Brain pericyte (primary cell): ENCODE measurements around the gene RGS6.

Source experiments
- DNase-seq: peaks from one replicate; pipeline ENCODE4 v3.0.0-alpha.2; 2012; ENCODE audit warnings: low read depth, low spot score

RGS6 gene

DNA sequence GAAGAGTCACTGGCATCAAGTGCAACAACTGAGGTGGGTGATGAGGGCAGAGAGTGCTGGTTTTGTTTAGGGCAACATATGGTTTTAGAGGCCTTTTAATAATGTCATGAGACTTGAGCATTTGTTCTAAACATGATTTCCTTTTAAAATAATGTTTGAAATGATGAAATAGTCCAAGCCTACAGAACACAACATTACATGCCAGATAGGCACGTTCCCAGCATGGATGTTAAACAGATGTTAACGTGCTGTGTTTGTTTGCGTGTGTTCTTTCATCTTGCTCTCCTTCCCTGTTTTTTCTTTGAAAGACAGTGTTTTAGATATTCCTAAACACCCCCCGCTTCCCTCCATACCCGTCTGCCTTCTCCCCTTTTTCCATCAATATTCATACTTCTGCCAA lies 82.3 kb downstream of the RGS6 start:
- no peak for DNase-seq

DNA sequence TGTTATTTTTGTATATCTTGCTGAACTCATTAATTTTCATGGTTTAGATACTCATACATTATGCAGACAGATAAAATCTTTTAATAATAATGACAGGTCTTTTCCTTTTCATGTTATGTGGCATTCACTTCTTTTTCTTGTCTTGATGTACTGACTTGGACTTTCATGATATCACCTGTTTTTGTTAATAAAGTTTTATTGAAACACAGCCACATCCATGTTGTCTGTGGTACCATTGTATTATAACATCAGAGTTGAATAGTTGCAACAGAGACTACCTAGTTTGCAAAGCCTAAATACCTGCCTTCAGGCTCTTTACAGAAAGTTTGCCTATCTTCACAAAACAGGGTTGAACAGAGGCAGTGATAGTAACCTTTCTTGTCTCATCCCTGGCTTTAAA lies 85.1 kb downstream of the RGS6 start:
- DNase-seq, result no peak

DNA sequence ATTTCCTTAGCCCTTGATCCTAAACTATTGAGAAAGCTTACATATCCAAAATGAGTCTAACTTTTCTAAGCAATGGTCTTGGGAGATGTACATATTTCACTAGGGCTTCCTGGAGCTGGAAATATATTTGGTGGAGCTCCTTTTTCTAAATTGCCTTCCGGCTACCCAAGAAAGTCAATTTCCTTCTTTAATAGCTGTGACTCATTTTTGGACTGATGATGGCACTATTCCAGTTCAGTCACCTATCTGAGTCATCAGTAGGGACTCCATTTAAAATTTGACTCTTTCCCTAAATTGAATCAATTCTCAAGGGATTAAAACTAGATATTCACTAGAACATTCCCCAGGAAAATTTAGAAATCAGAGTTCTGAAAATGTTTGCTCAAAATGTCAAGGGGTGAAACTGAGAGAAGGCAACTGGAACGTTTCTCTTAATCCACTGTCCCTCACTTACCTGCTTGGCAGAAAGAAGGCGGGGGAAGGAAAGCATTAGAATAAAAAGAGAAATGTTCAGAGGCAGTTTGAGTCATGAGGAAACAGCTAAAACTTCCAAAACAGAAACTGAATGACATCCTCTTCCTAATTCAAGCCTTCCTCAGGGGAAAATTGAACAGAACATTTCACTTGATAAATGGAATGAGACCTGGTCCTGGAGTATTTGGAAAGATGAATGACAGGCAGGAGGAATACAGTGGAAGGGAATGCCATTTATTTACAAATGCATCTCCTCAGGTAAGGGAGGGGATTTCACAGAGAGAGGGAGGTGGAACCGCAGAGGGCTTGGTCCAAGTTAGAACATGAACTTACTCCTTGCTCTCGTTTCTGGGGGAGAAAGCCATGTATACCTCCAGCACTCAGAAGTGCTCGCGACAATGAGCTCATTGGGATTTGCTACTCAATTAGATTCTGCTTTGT lies 91.2 kb downstream of the RGS6 start:
- no peak for DNase-seq

DNA sequence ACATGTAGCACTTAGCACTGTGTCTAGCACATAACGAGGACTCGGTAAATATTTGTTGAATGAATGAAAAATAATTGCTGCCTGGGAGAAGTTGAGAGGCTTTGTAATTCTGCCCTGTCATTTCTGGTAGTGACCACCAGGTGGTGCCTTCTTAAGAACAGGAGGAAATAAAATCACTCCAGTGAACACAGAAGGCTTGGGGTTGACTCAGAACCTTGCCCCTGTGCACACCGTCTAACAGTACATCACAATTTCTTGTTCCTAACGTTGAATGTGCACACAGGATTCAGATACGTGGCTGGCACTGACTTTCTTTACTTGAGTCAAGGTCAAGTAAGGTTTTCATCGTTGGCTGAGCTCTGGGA lies 91.8 kb downstream of the RGS6 start:
- DNase-seq, result no peak

DNA sequence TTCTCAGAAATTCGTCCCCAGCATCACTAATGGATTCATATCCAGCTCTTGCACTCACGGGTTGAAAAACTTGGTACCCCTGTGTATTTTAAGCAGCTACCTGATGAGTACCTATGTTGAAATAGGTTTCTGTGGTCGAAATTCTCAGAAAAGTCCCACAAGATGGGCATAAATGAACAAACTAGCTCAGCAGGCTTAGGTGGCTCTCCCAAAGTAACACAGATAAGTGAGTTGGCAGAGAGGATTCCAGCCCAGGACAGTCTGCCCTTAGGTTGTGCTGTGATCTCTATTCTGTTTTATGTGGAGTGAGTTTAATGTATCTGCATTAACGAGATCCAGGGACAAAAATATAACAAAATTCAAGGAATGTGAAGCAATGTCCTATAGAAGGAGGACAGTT lies 92.3 kb downstream of the RGS6 start:
- no peak for DNase-seq

DNA sequence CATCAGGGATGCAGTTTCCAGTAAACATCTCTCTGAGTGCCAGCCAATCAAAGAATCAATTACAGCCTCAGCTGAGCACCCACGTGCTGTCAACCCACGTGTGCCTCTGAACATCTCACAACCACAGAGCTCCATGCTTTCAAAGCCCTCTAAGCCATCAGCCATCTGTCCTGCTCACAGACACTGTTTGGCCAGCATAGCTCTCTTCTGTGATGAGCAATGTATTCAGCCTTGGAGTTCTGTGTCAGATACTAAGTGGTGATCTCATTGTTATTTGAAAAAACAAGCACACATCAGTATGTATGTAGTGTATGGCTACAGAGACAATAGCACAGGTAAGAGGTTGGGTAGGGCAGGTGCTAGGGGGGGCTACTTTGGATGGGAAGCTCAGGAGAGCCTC lies 94.3 kb downstream of the RGS6 start:
- no peak for DNase-seq

DNA sequence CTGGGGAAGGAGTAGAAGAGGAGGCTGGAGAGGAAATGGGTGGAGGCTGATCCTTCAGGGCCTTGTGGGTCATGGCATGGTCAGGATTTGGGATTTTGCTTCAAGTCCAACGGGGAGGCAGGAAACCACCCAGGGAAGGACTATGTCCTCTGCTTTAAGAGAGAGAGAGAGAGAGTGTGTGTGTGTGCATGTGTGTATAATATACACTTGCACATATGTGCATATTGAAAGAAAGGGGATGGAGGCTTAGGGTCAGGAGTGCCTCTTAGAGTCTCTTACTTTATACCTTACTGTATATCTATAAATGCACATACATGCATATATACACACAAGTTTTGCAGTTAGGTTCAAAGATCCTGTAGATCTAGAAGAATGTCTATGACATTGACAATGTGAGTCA lies 94.8 kb downstream of the RGS6 start:
- DNase-seq, result no peak

DNA sequence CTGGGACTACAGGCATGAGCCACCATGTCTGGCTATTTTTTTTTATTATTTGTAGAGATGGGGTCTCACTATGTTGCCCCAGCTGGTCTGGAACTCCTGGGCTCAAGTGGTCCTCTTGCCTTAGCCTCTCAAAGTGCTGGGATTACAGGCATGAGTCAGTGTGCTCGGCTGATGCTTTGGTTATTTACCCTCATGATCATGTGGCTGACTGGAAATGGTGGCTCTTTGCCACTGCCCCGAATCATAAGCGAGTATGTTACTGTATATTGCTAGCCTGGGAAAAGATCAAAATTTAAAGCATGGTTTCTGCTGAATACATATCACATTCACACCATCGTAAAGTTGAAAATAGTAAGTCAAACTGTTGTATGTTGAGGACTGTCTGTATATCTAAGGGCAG lies 101.1 kb downstream of the RGS6 start:
- DNase-seq, result no peak

DNA sequence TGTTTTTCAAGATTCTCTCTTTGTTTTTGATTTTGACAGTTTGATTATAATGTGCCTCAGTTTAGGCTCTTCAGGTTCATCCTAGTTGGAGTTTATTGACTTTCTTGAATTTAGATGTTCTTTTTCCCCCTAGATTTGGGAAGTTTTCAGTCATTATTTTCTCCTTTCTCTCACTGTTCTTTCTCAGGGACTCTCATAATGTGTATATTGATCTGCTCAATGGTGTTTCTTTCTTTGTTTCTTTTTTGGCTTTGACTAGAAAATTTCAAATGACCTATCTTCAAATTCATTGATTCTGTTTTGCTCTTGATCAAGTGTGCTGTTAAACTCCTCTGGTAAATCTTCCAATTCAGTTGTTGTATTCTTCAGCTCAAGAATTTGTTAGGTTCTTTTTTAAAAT lies 108.3 kb downstream of the RGS6 start:
- DNase-seq, result no peak

DNA sequence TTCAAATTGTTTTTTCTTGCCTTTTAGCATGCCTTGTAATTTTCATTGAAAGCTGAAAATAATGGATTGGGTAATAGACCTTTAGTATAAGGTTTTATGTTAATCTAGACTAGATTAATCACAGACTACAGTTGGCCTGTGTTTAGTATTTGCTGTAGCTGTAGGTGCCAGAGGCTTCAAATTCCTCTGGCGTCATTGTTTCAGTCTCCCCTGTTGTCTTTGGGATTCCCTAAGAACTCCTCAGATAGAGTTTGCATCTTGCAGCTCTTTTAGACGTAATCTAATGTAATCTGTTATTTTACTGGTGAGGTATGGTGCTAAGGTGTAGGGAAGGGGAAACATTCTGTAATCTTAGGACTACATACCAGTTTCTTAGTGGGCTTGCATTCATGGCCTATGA lies 113.0 kb downstream of the RGS6 start:
- DNase-seq, result no peak

DNA sequence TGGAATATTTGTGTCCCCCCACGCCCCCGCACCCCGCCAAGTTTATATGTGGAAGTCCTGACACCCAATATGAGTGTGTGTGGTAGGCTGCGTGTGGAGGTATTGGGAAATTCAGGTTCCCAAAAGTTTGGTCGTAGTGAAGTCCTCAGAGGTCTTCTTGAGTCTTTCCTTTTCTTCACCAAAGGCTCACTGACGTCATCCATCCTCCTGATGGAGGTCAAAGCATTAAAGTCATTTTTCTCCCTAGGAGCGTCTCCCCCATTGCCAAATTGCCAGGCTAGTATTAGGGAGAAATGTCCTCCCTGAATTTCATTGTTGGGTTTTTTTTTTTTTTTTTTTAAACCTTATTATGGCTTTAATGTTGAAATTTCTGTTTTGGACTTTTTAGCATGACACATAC lies 113.7 kb downstream of the RGS6 start:
- no peak for DNase-seq

DNA sequence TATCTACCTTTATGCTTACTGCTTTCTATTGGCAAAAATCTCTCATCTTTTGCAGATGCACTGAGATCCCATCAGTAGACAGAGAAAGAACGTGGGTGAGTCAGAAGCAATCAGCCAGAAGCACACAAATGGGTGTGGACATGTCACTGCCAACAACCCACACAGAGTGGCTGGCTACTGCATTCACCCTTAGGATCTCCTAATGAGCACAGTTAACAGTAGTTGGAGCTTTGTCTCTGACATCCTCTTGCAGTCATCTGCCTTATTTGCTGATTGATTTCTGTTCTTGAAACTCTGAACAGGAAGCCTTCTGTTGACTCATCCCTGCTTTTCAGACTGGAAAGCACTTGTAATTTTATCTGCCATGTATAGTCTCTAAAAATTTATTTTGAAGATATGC lies 117.2 kb downstream of the RGS6 start:
- DNase-seq, result no peak

DNA sequence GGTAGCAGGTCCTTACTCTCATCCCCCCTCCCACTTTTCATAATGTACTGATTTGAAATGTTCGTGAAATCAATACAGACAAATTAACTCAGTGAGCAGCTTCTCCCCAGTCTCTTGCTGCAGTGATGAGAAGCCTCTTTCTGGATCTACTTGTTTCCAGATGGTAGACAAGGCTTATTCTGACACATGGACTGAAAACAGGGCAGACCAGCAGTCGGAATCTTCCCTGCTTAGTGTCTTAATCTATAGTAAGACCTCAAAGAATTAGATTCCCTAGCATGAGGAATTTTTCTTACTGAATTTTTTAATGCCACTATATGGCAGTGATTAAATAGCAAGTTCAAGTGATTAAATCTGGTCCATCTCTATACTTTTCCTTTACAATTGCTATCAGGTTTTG lies 120.1 kb downstream of the RGS6 start:
- DNase-seq, result no peak

DNA sequence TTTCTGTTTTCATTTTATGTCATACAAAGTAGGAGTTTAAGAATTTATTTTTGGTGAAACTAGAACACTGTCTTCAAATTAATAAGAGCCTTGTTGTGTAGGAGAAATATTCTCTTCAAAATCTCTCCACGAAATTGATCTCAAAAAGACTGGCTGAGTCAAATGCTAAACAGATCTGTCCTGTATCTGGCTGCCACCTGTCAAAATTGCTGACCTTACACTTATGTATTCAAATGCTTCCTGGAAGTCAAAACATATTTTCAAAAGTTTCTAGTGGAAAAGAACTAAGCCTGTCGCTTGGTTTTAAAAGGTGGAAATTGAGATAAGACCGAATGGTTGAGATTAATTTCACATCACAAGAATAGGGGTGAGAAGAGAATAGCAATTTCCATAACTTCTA lies 121.4 kb downstream of the RGS6 start:
- no peak for DNase-seq

DNA sequence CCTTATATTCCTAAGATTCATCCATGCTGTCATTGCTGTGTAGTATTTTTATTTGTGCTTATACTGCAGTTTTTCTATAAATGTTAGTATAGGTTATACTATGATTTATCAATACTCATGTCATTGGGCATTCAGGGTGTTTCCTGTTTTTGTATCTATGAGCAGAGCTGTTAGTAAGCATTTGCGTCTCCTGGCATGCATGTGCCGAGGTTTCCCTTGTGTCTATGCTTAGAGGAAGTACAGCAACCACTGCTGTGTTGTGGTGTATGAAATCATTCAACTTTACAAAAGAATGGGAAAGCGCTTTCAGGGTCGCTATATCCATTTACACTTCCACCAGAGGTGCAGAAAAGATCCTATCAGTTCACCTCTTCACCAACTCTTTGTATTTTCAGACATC lies 122.7 kb downstream of the RGS6 start:
- no peak for DNase-seq

DNA sequence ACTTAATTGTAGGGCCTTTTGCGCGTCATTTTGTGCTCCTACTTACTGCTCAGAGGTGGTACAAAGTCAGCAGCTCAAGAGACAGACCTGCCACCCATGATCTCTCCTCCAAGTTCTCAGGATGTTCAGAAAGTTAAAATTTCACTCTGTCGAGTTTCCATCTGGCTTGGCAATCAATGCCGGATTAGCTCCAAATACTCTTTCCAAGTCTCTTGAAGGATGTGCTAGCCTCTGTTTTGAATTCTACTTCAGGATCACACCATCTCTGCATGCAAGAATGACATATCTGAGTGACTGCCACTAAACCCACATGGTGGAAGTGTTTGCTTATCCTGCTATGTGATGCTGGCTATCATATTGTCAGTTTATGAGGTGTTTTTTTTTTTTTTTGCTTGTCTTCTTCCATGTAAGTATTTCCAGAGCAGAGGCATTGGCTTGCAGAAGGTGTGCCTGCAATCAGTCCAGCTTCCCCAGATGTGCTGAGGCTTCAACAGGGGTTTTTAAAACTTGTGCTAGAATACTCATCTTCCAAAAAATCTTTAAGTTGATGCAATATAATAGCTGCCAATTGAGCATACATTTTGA lies 125.6 kb downstream of the RGS6 start:
- DNase-seq, result no peak

DNA sequence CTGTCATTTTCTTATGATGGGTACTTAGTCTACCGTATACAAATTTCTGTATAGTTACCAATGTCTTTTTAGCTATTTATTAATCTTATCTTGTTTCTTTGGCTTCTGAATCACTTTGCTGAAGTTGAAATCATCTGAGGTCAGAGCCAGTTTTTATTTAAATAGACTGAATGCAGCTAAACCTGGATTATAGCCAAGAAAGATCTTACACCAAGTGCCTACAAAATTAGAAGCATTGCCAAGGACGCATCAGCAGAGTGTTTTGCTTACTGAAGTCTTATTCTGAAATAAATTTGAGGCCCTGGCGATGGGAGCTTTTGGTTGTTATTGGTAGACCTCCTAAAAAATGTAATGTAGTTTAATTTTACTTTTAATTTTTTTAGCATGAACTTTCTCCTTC lies 128.2 kb downstream of the RGS6 start:
- DNase-seq, result no peak

DNA sequence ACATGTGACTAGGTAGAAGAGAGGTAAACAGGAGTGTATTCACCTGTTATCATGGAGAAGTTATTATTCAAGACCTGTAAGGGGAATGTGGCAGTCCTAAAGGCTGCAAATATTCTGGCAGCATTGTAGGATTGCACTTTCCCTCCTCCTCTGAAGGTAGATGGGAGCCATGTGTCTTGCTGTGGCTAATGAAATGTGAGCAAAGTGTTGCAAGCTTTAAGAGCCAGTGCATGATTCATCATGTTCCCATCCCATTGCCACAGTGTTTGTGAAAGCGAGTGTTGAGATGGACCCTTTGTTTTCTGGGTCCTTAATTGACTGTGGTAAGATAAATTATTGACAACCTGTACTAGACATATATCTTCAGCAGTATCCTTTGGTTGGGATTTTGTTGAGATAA lies 128.7 kb downstream of the RGS6 start:
- no peak for DNase-seq

DNA sequence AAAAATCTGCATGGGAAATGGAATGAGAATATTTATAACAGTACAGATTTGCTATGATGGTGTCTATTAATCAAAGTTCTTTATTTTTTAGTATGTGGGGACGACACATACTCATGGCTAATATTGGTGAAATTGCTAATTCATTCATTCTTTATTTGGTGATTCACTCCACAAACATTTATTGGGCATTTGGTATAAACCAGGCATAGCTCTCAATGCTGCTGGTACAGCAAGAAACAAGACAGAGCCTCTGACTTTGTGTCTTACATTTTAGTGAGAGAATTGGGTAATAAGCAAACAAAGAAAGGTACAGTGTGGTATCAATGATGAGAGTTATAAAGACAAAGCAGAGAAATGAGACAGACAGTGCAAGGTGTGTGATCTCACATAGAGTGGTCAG lies 129.5 kb downstream of the RGS6 start:
- DNase-seq, result no peak

DNA sequence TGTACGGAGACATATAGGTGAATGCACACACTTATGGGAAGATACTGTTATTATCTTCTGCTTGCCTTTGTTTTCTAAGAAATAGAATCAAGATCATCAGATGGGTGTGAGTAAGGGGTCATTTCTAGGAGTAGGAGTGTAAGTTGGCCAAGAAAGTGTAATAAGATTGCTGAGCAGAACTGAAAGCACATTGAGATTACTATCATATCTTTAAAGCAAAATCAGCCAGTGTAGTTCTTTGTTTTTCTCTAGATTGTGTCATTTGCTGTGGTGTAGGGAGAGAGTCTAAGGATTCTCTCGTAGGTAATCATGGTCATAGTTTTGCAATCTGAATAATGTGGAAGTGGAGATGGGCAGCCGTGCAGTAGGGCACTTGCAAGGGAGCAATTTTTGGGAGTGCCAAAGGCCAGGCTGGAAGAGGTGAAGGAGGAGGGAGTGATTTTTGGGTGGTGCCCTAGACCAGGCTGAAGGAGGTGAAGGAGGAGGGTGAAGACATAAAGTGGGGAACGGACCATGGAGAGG lies 131.6 kb downstream of the RGS6 start:
- DNase-seq, result no peak

DNA sequence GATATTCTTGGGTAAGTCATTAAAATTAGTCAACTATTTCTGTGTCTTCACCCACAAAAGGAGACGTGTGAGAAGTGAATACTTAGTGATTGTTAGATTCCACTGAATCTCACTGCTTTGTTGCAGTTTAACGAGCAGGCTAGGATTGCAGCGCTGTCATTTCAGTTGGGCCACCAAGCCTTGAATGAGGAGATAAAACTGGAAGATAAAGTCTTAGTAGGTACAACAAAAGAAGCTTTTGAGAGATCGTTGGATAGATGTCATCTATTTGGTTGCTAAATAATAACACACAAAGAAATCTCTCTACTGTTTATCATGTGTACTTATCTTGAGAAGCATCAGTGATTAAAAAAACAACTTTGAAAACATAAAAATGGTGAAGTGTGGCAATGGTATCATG lies 132.3 kb downstream of the RGS6 start:
- DNase-seq, result no peak

DNA sequence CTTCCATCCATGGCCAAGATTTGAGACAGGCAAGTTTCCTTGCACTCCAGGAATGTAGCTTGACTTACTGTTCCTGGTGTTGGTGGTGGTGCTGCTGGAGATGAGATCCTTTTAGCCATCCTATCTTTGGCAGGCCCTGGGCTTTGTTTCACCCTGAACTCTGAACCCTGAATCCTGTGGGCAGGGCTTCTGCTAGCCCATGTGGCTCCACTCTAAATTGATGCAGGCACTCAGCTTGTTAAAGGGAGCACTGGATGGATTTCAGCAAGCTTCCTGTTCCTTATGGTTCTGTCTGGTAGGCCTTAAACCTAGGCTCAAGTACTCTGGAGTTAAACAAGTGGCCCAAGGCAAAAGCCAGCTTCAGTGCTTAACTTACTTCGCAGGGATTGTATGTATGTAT lies 138.2 kb downstream of the RGS6 start:
- DNase-seq, result no peak

DNA sequence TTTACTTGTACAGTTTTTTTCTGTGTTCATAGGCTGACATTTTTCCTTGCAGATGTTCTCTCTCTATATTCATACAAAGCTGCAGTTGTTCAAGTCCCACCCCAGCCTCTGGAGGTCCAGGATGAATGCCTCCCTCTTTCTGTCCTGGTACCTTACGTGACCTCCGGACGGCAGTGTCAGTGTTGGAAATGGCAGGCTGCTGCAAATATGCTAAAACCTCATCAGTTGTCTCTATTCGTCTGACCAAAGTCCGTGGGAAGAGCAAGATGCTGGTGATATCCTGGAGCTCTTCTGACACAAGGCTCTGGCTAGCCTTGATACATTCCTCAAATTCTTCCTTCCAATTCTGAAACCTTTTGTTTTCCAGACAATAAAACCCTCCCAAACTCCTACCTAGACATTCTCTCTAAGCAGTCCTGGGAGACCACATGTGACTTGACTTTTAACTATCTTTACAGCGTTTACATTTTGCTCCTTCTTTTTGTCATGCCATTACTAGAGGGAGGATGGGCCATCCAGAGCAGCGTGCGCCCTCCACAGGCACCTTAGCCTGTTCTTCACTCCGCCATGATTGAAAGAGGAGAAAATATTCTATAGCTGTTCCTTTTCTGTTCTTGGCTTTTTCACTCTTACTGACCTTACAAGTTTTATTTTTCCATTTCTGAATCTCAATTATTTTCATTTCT lies 143.6 kb downstream of the RGS6 start:
- DNase-seq, result no peak
